NOMO-1 treated with DMSO at 0.1 percent for 48 hours (cell line): ENCODE results near the gene MAPK8IP3.

ENCODE experiments used
- DNase-seq: peaks from one replicate; lab custom pipeline; 2025; ENCODE audit not compliant: unreplicated experiment; lab: John Stamatoyannopoulos, UW

MAPK8IP3 gene

DNA sequence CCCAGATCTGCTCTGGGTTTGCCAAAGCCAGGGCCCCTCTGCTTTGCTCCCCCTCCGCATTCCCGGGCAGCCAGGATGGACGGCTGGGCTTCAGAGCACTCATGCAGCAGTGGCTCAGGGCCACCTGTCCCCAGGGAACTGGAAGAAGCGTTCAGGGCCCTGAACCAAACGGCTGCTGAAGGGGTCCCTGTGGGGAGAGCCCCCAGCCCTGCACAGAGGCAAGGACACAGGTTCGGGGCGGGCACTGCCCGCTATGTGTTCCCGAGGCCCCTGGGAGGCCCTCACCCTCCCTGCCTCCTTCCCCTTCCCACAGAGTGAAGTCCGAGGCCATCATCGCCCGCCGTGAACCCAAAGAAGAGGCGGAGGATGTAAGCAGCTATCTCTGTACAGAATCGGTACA, 54.9 kb downstream of the MAPK8IP3 start:
- no peak for DNase-seq

DNA sequence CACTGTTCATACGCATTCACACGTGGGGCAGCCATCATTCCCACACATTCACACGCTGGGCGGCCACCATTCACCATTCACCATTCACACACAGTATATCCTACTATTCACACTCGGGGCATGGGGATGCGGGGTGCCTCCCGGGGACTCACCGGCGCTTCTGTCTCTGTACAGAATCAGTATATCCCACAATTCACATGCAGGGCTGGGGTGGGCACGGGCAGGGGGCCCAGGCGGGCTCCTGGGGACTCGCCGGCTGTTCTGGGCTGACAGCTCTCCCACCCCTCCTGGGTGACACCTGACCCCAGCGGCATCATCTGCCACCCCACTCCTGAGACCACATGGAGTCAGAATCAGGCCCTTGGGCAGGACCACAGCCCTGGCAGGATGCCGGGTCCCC, 55.8 kb downstream of the MAPK8IP3 start:
- DNase-seq, result no peak

GRCh38 chr16:1762196-1762878, 56.3 kb downstream of the MAPK8IP3 start:
- DNase-seq, result no peak

GRCh38 chr16:1762879-1763520, 57.0 kb downstream of the MAPK8IP3 start:
- DNase-seq, result no peak

- no peak for DNase-seq
Measured at GRCh38 chr16:1763521-1764511, 57.8 kb downstream of the MAPK8IP3 start.

- no peak for DNase-seq
Measured at GRCh38 chr16:1764971-1765370, 59.0 kb downstream of the MAPK8IP3 start.

DNA sequence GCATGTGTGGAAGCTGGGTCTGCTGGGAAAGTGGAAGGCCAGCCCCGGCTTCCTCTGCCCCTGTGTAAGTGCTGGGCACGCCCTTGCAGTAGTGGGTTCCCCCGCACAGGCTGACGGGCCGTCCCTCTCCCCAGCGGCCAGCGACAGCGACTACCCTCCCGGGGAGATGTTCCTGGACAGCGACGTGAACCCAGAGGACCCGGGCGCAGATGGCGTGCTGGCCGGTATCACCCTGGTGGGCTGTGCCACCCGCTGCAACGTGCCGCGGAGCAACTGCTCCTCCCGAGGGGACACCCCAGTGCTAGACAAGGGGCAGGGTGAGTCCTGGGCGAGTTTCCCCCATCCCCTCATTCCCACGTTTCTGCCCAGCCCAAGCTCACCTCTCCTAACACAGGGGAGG, 59.8 kb downstream of the MAPK8IP3 start:
- no peak for DNase-seq

DNA sequence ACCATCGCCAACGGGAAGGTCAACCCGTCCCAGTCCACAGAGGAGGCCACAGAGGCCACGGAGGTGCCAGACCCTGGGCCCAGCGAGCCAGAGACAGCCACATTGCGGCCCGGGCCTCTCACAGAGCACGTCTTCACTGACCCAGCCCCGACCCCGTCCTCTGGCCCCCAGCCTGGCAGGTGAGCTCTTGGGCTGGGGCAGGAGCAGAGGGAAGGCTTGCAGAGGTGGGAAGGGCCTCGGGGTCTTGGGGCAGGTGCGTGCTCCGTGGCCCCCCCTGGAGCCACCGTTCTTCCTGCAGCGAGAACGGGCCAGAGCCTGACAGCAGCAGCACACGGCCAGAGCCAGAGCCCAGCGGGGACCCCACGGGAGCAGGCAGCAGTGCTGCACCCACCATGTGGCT, 60.2 kb downstream of the MAPK8IP3 start:
- DNase-seq, result no peak

DNA sequence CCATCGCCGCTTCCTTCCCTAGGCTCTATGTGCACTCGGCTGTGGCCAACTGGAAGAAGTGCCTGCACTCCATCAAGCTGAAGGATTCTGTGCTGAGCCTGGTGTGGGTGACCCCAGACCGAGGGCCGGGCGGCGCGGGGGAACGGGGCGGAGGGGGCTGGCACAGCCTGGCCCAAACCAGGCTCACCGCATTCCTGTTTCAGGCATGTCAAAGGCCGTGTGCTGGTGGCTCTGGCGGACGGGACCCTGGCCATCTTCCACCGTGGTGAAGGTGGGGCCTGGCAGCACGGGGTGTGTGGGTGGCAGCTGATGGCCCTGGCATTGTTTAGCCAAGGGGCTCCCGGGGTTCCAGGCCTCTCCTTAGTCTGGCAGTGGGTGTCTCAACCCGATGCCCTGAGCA, 60.7 kb downstream of the MAPK8IP3 start:
- DNase-seq, result no peak

- no peak for DNase-seq
Measured at GRCh38 chr16:1767116-1767994, 61.4 kb downstream of the MAPK8IP3 start.

DNA sequence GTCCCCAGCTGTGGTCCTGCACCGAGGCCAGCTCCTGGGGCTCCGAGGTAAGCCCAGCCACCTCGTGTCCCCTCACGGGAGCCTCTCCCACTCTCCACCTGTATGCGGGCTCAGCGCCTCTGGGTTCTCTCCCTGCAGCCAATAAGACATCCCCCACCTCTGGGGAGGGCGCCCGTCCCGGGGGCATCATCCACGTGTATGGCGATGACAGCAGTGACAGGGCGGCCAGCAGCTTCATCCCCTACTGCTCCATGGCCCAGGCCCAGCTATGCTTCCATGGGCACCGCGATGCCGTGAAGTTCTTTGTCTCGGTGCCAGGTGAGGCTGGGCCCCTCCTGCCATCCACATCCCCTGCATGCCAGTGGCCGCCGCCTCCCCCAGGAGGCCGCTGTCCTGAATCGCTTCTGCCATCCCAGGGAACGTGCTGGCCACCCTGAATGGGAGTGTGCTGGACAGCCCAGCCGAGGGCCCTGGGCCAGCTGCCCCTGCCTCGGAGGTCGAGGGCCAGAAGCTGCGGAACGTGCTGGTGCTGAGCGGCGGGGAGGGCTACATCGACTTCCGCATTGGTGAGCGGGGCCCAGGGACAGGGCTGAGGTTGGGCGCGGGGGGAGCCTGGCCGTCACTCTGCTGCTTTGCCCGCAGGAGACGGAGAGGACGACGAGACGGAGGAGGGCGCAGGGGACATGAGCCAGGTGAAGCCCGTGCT, 62.2 kb downstream of the MAPK8IP3 start:
- DNase-seq, result no peak

- DNase-seq, result no peak
Measured at GRCh38 chr16:1768767-1769401, 62.9 kb downstream of the MAPK8IP3 start.

DNA sequence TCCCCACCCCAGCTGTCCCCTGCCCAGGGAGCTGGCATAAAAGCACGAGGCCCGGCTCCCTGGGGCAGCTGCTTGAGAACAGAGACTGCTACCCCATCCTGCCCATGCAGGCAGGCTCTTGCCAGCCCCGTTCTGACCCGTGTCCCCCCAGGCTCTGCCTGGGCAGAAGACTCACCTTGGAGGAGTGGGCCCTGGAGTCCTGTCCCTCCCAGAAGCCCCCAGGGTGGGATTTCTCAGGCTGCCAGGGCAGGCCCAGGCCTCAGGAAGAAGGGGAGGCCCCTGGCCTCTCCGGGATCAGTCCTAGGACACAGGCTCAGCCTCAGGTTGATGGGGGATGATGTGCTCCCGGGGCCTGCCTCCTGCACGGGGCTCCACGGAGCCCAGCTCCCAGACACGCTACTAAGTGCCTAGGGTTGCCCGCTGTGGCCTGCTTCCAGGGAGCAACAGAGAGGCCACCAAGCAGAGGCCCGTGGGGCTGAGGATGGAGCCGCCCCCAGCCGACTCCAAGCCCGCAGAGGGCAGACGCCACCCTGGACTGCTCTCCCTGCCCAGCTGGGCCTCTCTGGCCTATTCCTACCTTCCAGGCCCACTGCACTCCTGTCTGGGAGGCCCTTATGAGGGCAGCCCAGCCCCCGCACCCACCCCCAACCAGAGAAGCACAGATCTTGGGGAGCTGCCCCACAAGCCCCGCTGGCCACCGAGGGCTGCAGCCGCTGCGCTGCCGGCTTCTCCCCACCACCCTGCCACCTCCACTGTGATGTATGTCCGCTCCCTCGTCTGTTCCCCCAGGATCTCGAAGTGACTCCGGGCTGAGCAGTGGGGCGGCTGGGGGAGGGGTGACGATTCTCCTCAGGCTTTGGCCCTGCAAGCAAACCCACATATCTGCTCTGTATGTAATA, 63.7 kb downstream of the MAPK8IP3 start:
- DNase-seq, result no peak

- DNase-seq, result no peak
Measured at GRCh38 chr16:1770328-1771187, 64.6 kb downstream of the MAPK8IP3 start.

DNA sequence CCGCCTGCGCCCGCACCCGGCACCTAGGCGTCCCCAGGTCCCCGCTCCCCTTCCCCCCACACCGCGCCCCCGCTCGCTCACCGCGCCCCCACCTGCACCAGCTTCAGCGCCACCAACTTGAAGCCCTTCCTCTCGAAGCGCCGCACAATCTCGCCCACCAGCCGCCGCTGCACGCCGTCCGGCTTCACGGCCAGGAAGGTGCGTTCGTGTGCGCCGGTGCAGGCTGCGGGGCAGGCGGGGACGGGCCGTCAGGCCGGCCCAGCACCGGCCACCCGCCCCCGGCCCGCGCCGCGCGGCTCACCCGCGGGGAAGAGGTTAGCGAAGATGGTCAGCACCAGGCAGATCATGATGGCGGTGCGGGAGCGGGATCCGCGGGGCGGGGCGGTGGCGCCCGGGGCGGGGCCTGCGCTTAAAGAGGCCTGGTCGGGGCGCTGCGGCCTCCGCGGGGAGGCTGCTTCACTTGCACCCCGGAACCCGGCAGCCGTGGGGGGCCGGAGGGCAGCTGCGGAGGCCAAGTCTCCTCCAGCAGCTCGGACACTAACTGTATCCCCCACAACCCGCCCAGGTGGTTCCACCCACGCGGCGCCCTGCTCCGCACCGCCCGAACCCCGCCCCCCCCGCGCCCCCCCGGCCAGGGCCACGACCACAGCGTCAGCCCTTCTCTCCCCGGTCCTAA, 65.3 kb downstream of the MAPK8IP3 start, which contains the start of gene NME3:
TSS of gene NME3 (minus strand) at position 356 of the 676 bp plus-strand sequence. CDS start at position 347, 9 bp downstream.
- peak; percentile 54 for DNase-seq

DNA sequence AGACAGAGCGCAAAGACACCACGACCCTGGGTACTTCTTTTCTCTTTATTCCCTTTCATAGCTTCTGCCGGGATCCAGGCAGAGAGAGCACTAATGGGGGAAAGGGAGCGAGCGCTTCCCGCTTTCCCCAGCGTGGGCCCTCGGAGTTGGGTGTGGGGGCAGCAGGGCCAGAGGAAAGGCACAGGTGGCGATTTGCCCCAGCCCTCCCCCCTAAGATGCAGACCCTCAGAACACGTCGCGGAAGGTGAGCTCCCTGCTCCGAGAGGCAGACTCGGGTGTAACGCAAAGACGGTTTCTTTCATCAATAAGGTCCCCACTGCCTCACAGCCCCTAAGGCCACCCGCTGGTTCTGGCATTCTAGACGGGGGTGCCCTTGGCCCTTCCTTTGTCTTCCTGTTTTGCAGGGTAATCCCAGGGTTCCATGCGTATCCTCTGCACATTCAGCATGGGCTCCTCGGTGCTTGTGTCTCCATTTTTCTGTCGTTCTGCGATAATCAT, 65.9 kb downstream of the MAPK8IP3 start:
- no peak for DNase-seq
